ENCODE measurements around the gene HAPLN1.
A peak's percentile ranks its signal among the peaks of the same experiment; 100 is the strongest.

HAPLN1 gene

DNA sequence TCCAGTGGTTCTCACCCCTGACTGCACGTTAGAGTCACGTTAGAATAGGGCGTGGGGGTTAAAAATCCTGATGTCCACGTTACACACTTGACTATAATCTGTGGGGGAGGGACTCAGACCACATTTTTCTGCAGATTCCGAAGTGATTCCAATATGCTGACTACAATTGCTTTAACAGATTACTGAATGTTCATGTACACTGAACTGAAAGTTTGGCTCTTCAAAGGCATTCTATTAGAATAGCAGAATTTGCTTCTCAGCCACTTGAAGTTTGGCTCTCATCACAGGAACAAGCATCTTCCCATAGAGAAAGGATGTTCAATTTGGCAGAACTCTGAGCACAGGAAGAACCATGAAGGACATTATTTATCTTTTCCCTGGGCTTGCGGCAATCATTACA is 84.5 kb downstream of the HAPLN1 start:
- no peak for DNase-seq

DNA sequence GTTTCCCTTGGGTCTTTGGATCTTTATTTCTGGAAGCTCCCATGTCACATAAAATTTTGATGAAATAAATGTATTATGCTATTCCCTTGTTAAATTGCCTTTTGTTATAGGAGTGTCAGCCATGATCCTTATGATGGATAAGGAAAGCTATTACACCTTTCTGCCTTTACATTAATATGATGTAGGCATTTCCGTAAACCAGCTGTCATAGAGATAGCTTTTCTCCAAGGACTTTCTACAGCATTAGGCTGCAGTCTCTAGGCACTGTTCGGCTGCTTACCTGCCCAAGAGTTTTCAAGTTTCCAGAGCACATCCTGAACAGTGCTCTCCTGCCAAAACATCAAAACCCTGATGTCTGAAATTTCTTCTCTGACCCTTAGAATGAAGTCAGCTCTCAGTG is 87.4 kb downstream of the HAPLN1 start:
- no peak for DNase-seq

DNA sequence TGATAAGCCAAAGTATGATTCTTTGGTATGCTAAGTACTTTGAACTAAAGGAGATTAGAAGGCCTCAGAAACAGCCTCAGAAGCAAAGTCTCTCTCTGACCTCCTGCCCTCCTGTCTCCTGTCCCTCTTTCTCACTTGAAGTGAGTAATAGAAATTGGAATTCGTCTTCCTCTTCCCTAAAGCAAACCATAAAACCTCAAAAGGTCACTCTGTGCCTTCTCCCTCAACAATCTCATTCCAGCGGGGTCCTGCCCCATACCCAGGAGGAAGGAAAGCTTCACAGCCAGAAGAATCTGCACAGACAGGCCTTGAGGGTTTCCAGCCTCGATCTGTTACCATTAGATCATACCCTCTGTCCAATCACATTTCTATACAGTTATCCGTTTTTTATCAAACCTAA is 87.8 kb downstream of the HAPLN1 start:
- peak; percentile 80 for DNase-seq

DNA sequence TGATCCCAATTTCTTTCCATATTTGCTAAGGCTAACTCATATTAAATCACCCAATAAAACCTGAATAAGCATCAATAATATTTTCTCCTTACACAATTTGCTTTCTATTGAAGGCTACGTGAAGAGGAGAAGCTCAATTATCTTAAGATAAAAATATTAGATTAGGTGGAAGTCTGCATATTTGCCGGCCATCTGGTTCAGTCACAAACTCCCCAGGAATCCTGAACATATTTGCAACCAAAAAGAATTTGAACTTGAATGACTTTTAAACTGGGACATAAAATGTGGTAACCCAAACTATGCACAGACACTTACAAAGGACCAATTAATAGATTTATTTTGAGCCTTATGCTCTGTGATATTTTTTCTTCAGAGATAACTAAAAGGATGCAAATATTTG is 92.3 kb downstream of the HAPLN1 start:
- no peak for DNase-seq

DNA sequence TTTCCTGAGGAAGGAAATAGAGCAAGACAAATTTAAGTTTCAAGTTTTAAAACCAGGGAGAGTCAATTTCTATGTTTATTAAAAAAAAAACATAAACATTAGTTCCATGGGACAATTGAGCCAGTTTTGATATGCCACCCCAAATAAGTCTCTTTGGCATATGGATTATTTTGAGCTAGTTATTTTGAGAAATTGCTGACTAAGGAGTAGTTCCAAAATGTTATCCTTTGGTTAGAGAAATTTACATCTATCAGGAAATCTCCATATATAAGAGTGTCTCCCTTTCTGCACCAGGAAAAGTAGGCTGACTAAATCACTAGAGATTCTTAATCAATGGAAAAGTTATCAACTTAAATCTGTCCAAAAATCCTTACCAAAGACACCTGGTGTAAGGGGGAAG is 105.8 kb downstream of the HAPLN1 start:
- no peak for DNase-seq

DNA sequence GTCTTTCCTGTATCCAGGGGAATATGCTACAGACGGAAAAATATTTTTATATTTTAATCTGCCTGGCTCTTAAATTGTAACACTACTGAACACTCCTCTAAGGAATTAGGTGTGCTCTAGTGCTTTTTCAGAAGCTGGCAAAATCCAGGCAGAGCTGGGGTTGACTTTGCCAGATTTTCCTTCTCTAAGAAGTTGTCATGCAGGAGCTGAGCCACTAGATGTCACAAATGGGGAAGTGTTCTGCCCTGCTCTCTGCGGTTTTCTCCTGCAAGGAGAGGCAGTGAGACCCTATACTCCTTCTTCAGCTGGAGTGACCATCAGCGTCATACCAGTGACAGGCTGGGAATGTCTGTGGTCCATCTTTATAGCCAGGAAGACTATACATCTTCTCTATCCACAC is 112.5 kb downstream of the HAPLN1 start:
- peak; percentile 43 for DNase-seq

DNA sequence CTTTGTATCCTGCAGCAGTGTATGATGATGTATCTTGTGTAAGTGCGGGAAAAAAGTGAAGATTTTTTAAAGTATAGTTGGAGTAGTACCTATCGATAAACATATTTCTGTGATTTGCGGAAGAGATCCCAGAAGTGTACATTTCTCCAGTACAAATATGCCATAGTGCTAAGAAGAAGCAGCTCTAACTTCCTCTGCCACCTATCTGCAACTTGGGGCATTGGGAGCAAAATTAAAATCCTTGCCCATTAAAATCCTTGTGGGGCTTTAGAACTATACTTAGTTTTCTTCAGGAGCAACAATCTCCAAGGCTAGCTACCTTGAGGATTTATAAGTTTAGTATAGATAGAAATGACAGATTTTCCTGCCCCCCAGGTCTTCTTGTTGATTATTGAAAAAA is 125.4 kb downstream of the HAPLN1 start:
- peak; percentile 15 for DNase-seq

DNA sequence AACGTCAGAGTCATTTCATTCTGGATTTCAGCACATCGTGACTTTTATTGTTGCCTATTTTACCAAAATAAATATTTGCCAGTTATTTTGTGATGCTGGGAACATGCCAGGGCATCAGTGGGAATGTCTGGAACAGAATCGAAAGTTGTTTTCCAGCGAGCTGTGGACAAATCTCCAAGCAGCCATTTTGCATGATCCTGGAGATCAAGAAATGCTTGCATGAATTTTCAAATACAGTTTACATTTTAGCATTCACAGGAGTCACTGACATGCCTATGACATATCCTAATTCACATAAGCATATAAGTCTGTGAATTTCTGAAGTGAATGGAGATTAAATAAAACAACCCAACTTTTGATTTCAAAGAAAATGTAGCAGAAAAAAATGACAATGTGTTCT is 129.7 kb downstream of the HAPLN1 start:
- no peak for DNase-seq

DNA sequence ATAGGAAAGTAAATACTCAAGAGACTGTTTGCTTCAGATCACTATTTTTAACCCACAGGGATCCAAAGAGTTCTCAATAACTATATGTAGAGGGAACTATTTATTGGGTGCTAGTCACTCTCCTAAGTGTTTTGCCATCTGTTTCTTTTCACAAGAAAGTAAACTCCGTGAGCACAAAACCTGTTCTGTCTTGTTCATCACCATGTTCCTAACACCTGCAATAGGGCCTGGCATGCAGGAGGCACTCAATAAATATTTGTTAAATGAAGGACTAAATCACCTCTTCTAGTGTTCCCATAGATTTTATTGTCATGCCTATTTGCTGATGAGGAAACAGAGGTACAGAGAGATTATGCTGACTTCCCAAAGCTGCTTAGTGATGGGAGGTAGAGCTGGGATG is 130.9 kb downstream of the HAPLN1 start:
- DNase-seq: no peak

Data from HCEC 1CT (cell line).